GM15510 (cell line): ENCODE results near the gene SMAD6.

Experiments used
- POLR2A ChIP-seq: IDR thresholded peaks from 3 replicates; pipeline ENCODE4 v1.6.1; 2011; ENCODE audit warnings: borderline replicate concordance; ENCODE audit not compliant: insufficient read length; ENCODE audit errors: extremely low read depth

SMAD6 gene

DNA sequence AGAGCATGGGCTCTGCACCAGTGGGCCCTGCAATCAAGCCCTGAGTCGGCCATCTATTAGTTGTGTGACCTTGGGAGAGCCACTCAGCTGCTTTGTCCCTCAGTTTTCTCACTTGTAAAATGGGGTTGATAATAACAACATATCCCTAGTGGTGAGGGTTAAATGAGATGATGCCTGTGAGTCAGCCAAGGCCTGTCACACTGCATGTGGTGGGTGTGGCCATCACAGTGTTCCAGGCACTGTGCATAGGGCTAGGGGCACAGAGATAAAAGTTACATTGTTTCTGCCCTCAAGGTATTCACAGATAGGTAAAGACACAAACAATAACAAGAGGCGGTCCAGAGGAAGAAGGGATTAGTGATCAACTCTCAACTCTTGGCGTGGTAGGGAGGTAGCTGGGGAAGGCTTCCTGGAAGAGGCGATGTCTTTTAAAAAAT, 19.5 kb downstream of the SMAD6 start:
- no peak for TF ChIP-seq POLR2A

DNA sequence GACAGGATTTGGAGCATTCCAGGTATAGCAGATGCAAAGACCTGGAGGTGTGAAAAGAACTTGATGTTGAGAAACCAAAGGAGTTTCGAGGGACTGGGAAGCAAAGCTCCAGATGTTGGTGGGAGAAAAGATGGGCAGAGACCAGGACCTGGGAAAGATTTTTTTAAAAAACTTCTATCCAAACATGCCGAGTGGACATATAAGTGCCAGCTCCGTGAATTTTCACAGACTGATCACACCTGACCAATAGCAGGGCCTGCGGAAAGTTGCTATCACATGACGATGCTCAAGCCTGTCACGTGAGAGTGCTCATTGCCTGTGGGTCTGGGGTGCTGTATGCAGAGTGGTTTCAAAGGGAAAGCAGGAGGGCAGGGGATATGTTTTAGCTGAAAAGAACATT, 19.9 kb downstream of the SMAD6 start:
- TF ChIP-seq POLR2A: no peak

DNA sequence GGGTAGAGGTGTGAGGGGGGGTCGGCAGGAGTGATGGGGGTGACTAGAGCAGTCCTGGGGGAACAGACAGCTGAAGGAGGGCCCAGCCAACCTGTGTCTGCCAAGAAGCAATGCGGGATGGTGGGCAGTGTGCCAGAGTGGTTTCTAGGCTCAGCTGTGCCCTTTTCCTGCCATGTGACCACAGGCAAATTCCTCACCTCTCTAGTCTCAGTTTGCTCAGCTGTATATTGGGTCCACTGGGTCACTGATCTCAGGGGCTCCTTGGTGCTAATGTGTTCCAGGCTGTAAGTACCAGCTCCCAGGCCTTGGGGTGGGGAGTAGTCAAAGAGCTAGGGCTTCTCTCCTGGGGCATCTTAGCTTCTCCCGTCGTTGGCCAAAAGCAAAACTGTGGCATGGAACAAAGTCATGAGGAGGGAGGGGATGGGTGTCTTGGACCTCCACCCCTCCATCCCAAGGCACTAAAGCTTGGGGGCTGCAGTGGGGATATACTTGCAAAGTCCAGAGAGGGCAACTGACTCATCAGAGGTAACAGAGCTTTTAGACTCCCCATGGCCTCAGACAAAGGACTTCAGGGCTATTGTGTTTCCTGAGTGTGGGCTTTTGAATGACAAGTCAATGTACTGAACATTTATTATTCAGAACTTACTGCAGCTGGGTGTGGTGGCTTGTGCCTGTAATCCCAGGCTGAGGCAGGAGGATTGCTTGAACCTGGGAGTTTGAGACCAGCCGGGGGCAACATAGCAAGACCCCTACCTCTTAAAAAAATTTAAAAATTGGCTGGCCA, 20.9 kb downstream of the SMAD6 start:
- no peak for TF ChIP-seq POLR2A

DNA sequence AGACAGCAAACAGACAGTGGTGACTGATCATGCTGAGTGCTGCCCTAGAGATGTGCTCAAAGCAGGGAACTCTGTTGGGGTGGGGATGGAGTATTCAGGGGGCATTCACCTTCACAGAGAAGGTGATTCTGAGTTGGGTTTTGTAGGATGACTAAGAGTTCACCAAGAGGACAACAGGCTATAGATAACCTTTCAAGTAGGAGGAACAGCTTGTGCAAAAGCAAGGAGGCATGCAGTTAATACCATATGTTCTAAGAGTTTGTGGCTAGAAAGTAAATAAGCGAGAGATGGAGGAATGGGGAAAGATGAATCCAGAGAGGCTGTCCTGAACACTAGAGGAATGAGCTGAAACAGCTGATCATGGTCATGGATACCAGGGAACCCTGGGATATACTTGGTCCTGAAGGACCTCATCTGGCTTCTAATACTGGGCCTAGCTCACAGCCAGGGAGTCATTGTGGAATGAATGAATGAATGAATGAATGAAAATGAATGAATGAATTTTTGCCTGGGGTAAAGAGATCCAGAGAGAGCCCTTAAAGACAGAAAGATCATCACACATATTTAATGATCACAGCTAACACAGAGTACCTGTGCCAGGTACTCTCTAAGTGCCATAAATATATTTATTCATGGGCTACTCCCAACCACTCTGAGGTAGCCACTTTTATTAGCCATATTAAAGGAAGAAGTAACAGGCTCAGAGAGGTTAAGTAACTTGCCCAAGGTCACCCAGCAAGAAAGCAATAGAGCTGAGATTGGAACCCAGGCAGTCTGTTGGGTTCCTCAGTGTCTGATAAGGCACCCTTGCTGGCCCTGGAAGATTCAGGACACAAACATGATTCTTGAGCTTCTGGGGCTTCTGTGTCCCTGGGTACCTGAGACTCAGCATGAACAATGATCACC, 22.0 kb downstream of the SMAD6 start:
- TF ChIP-seq POLR2A: no peak

DNA sequence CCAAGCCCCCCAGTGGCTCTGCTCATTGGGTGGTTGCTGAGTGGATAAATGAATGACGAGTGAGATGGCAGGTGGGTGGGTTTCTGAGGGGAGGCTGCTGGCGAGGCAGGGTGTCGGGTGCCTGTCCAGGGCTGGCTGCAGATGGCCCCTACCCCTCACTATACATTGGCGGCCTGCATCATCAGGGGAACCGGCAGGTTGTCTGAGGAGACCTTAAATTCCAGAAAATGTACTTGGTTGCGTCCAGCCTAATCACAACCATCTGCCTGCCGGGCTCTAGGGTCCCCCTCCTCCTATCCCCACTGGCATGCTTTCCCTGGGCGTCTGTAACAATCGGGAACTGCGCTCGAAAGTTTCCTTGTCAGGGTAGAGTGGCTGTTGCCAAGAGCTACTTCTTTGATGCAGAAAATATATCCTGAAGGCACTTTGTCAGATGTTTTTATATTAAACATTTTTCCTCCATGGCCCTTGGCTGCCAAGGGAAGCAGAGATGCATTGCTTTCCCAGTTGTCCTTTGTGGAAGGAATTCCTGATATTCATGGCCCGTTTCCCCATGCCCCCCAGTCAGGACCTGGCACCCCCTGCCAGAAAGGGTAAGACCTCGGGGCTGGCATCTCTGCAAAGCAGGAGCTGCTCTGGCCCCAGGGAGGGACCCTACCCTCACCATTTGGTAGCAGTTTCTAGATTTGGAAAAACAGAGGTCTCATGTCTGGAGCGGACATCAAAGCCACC, 22.9 kb downstream of the SMAD6 start:
- no peak for TF ChIP-seq POLR2A

DNA sequence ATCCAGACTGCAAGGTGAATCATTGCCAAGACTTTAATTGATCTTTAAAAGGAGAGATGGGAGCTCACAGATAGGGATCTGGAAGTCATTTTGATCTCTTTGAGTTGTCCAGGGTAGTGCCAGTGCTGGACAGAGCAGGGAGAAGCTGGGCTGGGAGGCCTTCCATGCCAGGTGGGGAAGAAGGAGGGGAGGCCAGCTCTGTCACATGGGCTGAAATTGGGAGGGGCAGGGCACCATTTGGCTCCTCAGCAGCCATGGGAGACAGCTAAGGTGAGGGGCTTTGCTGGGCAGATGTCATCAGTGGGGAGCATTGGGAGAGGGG, 23.4 kb downstream of the SMAD6 start:
- TF ChIP-seq POLR2A: no peak

DNA sequence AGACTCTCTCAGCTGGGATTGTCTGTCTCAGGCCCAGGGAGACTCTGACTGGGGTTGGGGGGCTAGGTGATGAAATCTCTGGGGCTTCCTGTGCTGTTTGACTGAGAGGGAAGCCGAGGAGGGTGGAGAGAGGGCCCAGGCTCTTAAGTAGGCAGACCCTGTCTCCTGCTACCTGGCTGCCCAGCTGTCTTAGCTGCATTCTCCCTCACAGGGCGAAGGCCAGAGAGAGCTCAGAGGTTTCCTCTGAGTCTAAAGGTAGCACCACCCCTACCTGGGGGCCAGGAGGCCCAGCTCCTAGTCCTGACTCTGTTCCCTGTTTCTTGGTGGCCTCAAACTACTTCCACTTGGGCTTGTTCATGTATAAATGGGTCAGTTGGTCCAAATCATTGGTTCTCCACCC, 24.4 kb downstream of the SMAD6 start:
- TF ChIP-seq POLR2A: no peak

DNA sequence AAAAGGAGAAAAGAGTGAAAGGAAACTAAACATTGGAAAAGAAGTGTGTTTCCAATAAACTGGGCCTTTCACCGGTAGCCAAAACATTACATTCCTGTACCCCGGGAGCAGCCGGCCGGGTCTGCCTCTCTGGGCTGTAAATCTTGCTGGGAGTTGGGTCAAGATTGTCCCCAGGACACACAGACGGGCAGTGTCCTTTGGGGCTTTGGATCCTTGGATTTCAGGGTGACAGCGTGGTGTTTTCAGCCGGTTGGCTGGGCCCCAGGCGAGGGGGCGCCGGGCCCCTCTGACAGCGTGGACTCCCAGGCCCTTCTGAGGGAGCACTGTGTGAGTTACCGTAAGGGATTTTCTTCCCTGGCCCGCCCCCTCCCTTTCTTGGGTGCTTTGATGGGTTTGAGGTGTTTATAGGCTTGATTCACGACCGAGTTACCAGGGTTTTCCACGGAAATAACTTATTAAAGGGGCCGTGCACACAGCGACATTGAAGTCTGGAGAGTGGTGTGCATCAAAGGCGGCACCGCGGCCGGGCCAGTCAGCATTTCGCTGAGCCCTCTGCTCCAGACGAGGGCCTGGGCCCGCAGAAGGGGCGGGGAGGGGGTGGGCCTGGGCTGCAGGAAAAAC, 27.4 kb downstream of the SMAD6 start:
- TF ChIP-seq POLR2A: no peak

DNA sequence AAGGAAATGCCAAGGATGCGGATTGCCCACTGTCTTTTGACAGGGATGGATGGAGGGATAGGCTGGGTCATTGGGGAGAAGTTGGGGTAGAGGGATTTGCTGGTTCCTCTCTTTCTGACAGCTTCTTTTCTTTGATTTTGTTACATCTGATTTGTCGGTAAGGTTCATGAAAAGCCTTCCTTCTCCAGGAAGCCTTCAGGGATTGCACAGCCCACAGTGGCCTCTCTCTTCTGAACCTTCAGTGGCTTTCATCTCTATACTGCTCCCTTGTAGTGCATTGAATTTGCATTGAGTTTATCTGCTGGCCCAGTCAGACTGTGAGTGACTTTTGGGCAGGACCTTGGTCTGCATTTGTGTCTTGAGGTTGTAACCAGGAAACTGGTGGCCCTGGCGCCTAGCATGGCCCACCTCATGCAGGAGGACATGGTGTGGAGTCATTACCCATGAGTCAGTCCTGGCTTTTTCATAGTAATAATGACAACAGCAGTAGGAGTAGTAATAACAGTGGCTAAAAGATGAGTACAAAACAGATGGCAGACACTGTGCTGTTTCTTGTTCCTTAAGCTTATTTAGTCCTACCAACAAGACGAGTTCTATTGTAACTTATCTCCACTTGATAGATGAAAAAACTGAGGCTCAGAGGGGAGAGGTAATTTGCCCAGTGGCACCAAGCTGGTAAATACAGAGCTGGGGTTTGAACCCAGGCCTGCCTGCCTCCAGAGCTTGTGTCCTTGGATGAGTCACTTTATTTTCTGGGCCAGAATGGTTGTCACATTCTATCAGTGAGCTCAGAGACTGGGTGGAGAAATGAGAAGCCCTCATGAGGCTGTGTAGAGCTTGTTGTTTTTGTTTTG, 28.4 kb downstream of the SMAD6 start:
- TF ChIP-seq POLR2A: no peak

DNA sequence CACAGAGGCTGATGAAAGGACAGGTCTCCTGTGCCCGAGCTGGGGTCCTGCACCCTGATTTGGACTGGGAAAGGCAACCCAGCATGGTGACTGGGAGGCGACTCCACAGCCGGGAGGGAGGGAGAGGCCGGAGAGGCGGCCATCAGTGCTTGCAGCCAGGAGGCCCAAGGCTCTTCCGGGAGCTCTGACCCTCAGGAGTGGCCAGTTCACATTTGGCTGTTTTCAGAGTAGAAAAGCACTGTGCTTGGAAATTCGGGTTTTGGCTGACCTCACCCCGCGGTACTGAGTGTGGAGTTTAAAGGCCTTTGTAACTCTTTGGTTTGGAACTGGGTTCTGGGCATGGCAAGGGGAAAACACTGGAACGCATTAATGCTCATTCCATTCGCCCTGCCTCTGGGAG, 31.9 kb downstream of the SMAD6 start:
- TF ChIP-seq POLR2A: no peak

DNA sequence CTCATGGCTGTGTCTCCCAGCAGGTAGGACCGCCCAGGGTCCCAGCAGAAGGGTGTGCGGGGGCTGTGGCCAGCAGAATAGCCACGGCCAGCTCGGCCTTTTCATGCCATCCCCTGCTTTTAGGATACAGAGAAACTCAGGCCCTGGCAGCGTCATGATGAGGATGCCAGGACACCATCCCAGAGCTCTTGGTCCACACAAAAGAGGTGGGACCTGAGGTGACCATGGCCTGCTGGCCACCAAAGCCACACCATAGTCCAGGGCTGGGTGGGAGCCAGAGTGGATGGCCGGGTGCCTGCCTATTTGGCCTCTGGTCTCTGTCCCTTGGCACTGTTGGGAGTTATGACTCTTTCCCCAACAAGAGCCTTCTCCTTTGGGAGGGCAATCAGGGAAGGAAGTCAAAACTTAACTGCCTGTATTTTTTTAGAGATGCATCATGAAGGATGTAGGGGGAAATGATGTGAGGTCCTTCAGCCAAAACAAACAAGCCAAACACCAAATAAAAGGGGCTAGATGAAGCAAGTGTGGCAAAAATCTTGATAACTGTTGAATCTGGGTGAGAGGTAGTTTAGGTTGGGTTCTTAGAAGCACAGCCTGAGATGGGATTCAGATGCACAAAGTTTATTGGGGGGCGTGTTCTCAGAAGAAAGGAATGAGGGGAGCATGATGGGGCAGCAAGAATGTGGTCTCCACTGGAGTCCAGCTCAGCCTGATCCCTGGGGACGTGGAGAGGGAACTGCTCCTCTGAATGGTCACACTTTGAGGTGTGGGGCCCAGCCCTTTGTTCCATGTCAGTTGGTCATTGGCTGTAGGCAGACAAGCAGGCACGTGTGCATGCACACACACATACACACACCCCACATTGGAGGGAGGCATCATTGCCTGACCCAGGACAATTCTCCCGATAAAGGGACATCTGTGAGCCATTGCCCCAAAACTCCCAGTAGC, 33.2 kb downstream of the SMAD6 start:
- TF ChIP-seq POLR2A: no peak

DNA sequence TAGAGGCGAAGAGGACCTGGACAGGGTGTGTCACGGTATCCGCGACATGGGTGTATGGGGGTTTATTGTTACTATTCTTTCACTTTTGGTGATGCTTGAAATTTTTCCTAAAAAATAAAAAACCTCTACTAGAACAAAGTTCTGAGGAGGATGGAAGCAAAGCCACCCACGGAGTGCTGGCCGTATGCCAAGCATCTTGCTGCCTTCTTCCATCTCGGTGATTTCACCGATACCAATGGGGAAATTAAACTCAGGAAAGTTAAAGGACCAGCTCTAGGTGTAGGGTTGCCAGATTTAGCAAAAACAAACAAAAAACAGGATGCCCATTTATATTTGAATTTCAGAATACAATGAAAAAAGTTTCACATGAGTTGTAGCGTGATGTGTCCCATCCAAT, 33.9 kb downstream of the SMAD6 start:
- TF ChIP-seq POLR2A: no peak
